Measurements from ENCODE around the gene GRK5.

DNA sequence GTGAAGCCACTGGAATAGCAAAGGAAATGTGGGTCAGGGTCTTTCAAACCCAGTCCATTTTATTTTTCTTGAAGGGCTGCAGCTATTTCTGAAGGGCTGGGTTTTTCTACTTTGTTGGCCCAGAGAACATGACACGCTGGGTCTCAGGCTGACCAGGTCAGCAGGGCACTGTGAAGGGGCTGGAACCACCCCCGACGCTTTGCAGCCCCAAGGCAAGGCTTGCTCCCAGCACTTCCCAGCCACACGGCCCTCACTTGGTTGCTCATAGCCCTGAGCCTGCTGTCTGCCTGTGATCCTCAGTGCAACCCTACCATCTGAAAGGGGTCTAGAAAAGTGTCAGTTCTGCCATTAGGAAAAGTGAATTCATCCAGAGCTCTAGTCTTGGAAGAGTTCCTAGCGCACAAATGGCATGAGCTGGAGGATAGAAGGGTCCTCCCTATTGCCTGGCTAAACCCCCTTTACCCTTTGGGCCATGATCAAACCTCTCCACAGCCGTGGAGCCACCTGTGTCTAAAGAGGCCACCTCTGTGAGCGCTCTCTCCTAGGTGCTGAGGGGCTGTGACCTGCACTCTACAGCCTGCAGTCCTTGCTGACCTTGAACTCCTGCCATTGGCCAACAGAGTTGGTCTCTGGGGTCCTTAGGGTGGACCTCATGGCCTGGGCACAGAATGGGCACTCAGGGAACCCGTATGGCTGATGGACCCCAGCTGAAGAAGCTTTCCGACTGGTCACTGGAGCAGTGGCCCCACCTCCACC lies 203.2 kb downstream of the GRK5 start:
- TF ChIP-seq, protein P1, sequence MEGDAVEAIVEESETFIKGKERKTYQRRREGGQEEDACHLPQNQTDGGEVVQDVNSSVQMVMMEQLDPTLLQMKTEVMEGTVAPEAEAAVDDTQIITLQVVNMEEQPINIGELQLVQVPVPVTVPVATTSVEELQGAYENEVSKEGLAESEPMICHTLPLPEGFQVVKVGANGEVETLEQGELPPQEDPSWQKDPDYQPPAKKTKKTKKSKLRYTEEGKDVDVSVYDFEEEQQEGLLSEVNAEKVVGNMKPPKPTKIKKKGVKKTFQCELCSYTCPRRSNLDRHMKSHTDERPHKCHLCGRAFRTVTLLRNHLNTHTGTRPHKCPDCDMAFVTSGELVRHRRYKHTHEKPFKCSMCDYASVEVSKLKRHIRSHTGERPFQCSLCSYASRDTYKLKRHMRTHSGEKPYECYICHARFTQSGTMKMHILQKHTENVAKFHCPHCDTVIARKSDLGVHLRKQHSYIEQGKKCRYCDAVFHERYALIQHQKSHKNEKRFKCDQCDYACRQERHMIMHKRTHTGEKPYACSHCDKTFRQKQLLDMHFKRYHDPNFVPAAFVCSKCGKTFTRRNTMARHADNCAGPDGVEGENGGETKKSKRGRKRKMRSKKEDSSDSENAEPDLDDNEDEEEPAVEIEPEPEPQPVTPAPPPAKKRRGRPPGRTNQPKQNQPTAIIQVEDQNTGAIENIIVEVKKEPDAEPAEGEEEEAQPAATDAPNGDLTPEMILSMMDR (IDR thresholded peaks at IDR 0.05), result no peak
- TF ChIP-seq ZFX (IDR thresholded peaks at IDR 0.05; ENCODE audit: borderline replicate concordance), result no peak
